Parathyroid adenoma (tissue), 2 donors: ENCODE measurements around the gene MRC1.

Experiments used
- H2AFZ ChIP-seq: fragments of 300-600 bp; sonication (generic); one replicate; pipeline ENCODE4 v1.7.0; 2017; ENCODE audit warnings: antibody characterized with exemption, mild to moderate bottlenecking
- H3K27ac ChIP-seq: fragments of 300-600 bp; sonication (generic); one replicate; pipeline ENCODE4 v1.7.0; 2017
- H3K27me3 ChIP-seq: fragments of 300-600 bp; sonication (generic); one replicate; pipeline ENCODE4 v1.7.0; 2017; ENCODE audit warnings: low read length; ENCODE audit not compliant: control insufficient read depth, insufficient read depth
- H3K36me3 ChIP-seq: fragments of 300-600 bp; sonication (generic); one replicate; pipeline ENCODE4 v1.7.0; 2017; ENCODE audit warnings: low read length; ENCODE audit not compliant: control insufficient read depth, insufficient read depth
- H3K4me1 ChIP-seq: fragments of 300-600 bp; sonication (generic); one replicate; pipeline ENCODE4 v1.7.0; 2017; ENCODE audit warnings: control low read depth
- H3K4me2 ChIP-seq: fragments of 300-600 bp; sonication (generic); one replicate; pipeline ENCODE4 v1.7.0; 2017; ENCODE audit warnings: low read length
- H3K4me3 ChIP-seq: fragments of 300-600 bp; sonication (generic); one replicate; pipeline ENCODE4 v1.7.0; 2017; ENCODE audit warnings: low read depth, low read length
- H3K79me2 ChIP-seq: fragments of 300-600 bp; sonication (generic); one replicate; pipeline ENCODE4 v1.7.0; 2017; ENCODE audit warnings: control low read depth
- H3K9ac ChIP-seq: fragments of 300-600 bp; sonication (generic); one replicate; pipeline ENCODE4 v1.7.0; 2017; ENCODE audit warnings: mild to moderate bottlenecking
- H3K9me3 ChIP-seq: fragments of 300-600 bp; sonication (generic); one replicate; pipeline ENCODE4 v1.7.0; 2017; ENCODE audit warnings: low read length; ENCODE audit not compliant: control insufficient read depth
- TF ChIP-seq, protein P1 (sequence below): fragments of 300-600 bp; sonication (generic); IDR thresholded peaks from one replicate; pipeline ENCODE4 v1.7.0; 2017; ENCODE audit warnings: antibody characterized with exemption, mild to moderate bottlenecking
- donor health status: primary hyperparathyroidism.

Gene MRC1

DNA sequence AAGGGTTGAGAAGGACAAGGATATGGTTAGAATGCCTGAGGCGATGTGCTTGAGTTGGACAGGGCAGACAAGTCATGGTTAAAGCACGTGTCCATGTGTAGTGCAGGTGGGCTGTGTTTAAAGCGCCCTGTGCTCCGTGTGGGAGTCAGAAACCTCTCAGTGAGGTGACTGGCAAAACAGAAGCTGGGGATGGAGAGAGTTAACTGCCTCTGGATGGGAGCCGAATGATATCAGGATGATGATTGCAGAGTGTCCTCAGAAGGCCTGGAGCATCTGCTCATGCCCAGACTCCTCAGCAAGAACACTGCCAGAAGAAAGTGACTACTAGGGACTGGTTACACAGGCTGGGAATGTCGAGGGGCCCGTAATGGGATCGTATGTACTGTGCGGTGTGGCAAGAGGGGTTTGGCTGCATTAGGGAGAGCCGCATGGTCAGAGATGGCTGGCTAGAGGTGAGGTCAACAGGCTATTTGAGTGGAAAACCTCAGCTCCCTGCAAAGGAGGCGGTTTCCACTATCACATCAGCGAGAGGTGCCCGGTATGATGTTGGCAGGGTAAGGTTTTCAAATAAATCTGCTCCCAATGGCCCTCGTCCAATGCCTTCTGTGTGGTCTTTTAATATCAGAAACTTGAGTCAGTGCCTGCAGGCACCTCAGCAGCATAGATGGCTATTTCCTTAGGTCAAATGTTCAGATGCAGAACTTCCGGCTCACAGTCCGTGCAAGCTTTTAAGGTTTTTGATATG, 26.1 kb upstream of the MRC1 start:
- Histone ChIP-seq H3K4me1 (no peaks in the 10 kb centered on the region), H2AFZ (no peak overlapping the region), H3K27ac (no peak overlapping the region), H3K79me2 (no peaks in the 10 kb centered on the region), H3K4me2 (no peak overlapping the region), H3K27me3 (no peaks in the 10 kb centered on the region), H3K9ac (no peak overlapping the region), H3K9me3 (no peaks in the 10 kb centered on the region), H3K4me3 (no peak overlapping the region), H3K36me3 (no peaks in the 10 kb centered on the region)
- TF ChIP-seq, protein P1, sequence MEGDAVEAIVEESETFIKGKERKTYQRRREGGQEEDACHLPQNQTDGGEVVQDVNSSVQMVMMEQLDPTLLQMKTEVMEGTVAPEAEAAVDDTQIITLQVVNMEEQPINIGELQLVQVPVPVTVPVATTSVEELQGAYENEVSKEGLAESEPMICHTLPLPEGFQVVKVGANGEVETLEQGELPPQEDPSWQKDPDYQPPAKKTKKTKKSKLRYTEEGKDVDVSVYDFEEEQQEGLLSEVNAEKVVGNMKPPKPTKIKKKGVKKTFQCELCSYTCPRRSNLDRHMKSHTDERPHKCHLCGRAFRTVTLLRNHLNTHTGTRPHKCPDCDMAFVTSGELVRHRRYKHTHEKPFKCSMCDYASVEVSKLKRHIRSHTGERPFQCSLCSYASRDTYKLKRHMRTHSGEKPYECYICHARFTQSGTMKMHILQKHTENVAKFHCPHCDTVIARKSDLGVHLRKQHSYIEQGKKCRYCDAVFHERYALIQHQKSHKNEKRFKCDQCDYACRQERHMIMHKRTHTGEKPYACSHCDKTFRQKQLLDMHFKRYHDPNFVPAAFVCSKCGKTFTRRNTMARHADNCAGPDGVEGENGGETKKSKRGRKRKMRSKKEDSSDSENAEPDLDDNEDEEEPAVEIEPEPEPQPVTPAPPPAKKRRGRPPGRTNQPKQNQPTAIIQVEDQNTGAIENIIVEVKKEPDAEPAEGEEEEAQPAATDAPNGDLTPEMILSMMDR, result no peak

DNA sequence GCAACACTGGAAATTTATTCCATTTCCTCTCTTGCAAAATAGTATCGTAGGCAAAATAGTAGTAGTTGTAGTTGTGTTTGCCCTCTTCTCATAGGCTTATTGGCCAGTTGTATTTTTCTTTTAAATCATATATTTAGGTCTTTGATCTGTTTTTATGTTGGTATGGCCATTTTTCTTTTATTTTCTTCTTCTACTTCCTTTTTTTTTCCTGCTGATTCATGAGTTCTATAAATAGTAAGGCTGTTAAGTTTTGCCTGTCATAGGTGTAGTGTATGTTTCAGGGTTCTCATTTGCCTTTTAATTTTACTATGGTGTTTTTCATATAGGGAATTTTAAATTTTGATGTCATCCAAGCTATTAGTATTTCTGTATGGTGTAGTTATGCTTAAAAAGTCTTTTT, 25.4 kb upstream of the MRC1 start:
- no peak overlapping the region for H3K4me2 ChIP-seq
- H3K9ac ChIP-seq, result no peak overlapping the region
- H2AFZ ChIP-seq, result no peak overlapping the region
- no peaks in the 10 kb centered on the region for H3K79me2 ChIP-seq
- no peaks in the 10 kb centered on the region for H3K4me1 ChIP-seq
- TF ChIP-seq, protein P1, result no peak
- no peaks in the 10 kb centered on the region for H3K36me3 ChIP-seq
- no peaks in the 10 kb centered on the region for H3K27me3 ChIP-seq
- H3K4me3 ChIP-seq, result no peak overlapping the region
- no peaks in the 10 kb centered on the region for H3K9me3 ChIP-seq
- H3K27ac ChIP-seq, result no peak overlapping the region

DNA sequence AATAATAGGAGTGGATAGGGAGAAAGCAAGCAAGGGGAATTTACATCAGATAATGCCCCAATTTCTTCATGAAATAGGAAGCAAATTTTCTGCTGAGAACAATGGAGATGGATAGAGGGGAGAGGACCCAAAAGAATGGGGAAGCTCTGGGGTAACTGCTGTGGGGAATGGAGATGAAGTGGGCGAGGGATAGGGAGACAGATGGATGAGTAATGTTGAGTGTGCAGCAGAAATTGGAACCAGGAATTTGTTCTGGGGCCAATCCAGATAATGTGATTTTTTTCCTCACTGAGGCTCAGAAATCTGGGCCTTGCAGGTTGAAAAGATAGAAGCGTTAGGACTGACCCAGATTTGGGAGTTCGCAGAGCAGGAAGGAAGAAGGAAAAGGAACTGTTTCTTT, 24.5 kb upstream of the MRC1 start:
- Histone ChIP-seq H3K4me1 (no peaks in the 10 kb centered on the region), H3K4me2 (no peak overlapping the region), H3K36me3 (no peaks in the 10 kb centered on the region), H3K9me3 (no peaks in the 10 kb centered on the region), H3K9ac (no peak overlapping the region), H3K27me3 (no peaks in the 10 kb centered on the region), H2AFZ (no peak overlapping the region), H3K79me2 (no peaks in the 10 kb centered on the region), H3K4me3 (no peak overlapping the region), H3K27ac (no peak overlapping the region)
- TF ChIP-seq, protein P1, result no peak

DNA sequence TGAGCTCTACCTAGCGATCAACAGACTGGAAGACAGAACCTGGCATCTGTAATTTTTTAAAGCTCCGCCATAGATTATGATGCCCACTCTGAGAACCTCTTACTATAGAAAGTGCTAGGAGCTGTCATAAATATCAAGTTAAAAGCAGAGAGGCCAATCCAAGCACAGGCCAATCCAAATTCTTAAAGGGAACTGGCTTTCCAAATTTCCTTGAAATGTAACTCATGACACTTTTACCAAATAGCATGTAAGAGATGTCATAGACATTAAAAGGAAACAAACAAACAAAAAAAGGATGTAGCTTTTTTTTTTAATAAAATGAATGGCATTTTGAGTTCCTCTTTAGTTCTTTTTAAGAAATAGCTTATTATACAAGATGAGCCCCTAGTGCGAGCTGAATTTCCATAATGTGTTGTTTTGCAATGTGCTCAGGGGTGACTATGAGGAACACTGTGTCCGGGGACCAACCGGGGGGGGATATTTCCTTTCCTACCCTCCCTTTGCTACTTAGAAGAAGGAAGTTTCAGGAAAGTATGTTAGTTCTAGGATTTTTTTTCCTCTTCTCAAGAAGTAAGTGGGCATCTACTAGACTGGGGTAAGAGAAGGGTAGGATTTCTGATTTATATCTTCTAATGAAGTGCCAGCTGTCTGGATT, 23.7 kb upstream of the MRC1 start:
- Histone ChIP-seq H3K27me3 (no peaks in the 10 kb centered on the region), H3K79me2 (no peaks in the 10 kb centered on the region), H3K27ac (no peak overlapping the region), H3K4me1 (no peaks in the 10 kb centered on the region), H3K4me2 (no peak overlapping the region), H3K4me3 (no peak overlapping the region), H3K9ac (no peak overlapping the region), H3K9me3 (no peaks in the 10 kb centered on the region), H3K36me3 (no peaks in the 10 kb centered on the region), H2AFZ (no peak overlapping the region)
- TF ChIP-seq, protein P1, result no peak
